ENCODE data around the gene ARHGEF2.
A peak's percentile ranks its signal among the peaks of the same experiment; 100 is the strongest.

ARHGEF2 gene

GRCh38 chr1:155977690-155978324, 540 bp downstream of the ARHGEF2 start:
- Histone ChIP-seq H3K27ac (replicated peaks) (peak overlapping the region; percentile 100), H3K27me3 (ENCODE audit: insufficient read depth, poor library complexity, severe bottlenecking) (no peaks in the 10 kb centered on the region), H3K4me3 (replicated peaks; ENCODE audit: insufficient read depth, low read length) (peak overlapping the region; percentile 84)
- no peak for DNase-seq (ENCODE audit: low read depth in 1 of 2, low spot score in 1 of 2)
- TF ChIP-seq POLR2AphosphoS5 (IDR thresholded peaks at IDR 0.05; ENCODE audit: low read depth) (0 out of 2 replicates have a peak, but pooled peaks have one; percentile 10), SPI1 (IDR thresholded peaks at IDR 0.05; ENCODE audit: borderline replicate concordance, low read depth) (no peak)

- Histone ChIP-seq H3K27me3 (ENCODE audit: insufficient read depth, poor library complexity, severe bottlenecking) (no peaks in the 10 kb centered on the region), H3K27ac (replicated peaks) (peak overlapping the region; percentile 100), H3K4me3 (replicated peaks; ENCODE audit: insufficient read depth, low read length) (peak overlapping the region; percentile 84)
- DNase-seq (ENCODE audit: low read depth in 1 of 2, low spot score in 1 of 2), result peak; percentile 30 to 33
- TF ChIP-seq SPI1 (IDR thresholded peaks at IDR 0.05; ENCODE audit: borderline replicate concordance, low read depth) (no peak), POLR2AphosphoS5 (IDR thresholded peaks at IDR 0.05; ENCODE audit: low read depth) (peak; percentile 63), GABPA (IDR thresholded peaks at IDR 0.05; ENCODE audit: low read depth) (0 out of 2 replicates have a peak, but pooled peaks have one; percentile 8), CTCF (IDR thresholded peaks at IDR 0.05; ENCODE audit: insufficient read depth, low read length) (no peak), REST (IDR thresholded peaks at IDR 0.05; ENCODE audit: insufficient replicate concordance, low read depth) (peak; percentile 48)
Measured at GRCh38 chr1:155976913-155977689, 1.2 kb downstream of the ARHGEF2 start.

- Histone ChIP-seq H3K27ac (replicated peaks) (peak overlapping the region; percentile 100), H3K4me3 (replicated peaks; ENCODE audit: insufficient read depth, low read length) (peak overlapping the region; percentile 84), H3K27me3 (ENCODE audit: insufficient read depth, poor library complexity, severe bottlenecking) (no peaks in the 10 kb centered on the region)
- peak; percentile 62 to 93 for DNase-seq (ENCODE audit: low read depth in 1 of 2, low spot score in 1 of 2)
- TF ChIP-seq REST (IDR thresholded peaks at IDR 0.05; ENCODE audit: insufficient replicate concordance, low read depth), result no peak
- peak; percentile 72 for TF ChIP-seq POLR2AphosphoS5 (IDR thresholded peaks at IDR 0.05; ENCODE audit: low read depth)
- 0 out of 2 replicates have a peak, but pooled peaks have one; percentile 5 for TF ChIP-seq GABPA (IDR thresholded peaks at IDR 0.05; ENCODE audit: low read depth)
Measured at GRCh38 chr1:155976062-155976912, 2.1 kb downstream of the ARHGEF2 start.

- Histone ChIP-seq H3K27me3 (ENCODE audit: insufficient read depth, poor library complexity, severe bottlenecking) (no peaks in the 10 kb centered on the region), H3K4me3 (replicated peaks; ENCODE audit: insufficient read depth, low read length) (peak overlapping the region; percentile 84), H3K27ac (replicated peaks) (peak overlapping the region; percentile 100)
- TF ChIP-seq SPI1 (IDR thresholded peaks at IDR 0.05; ENCODE audit: borderline replicate concordance, low read depth) (peak; percentile 50; the same call in 1 of the 2 replicates), CTCF (IDR thresholded peaks at IDR 0.05; ENCODE audit: insufficient read depth, low read length) (no peak), POLR2AphosphoS5 (IDR thresholded peaks at IDR 0.05; ENCODE audit: low read depth) (no peak; the same call in 1 of the 2 replicates), REST (IDR thresholded peaks at IDR 0.05; ENCODE audit: insufficient replicate concordance, low read depth) (no peak)
- DNase-seq (ENCODE audit: low read depth in 1 of 2, low spot score in 1 of 2), result peak; percentile 42 to 82
Measured at GRCh38 chr1:155975375-155976061, 2.8 kb downstream of the ARHGEF2 start.
